GM19025 (cell line): ENCODE data around the gene CLTCL1.

Experiments
- ATAC-seq: cut with Tn5 transposase; IDR thresholded peaks from one replicate; pipeline ENCODE4 v1.9.1; 2021; ENCODE audit warnings: mild to moderate bottlenecking, low read depth, moderate library complexity; ENCODE audit not compliant: unreplicated experiment

The CLTCL1 gene

GRCh38 chr22:19199479-19199878 is 92.0 kb downstream of the CLTCL1 start:
- ATAC-seq: no peak

GRCh38 chr22:19197997-19198865 is 93.3 kb downstream of the CLTCL1 start:
- ATAC-seq: no peak

GRCh38 chr22:19196841-19197612 is 94.5 kb downstream of the CLTCL1 start:
- no peak for ATAC-seq

GRCh38 chr22:19195796-19196731 is 95.5 kb downstream of the CLTCL1 start:
- ATAC-seq: no peak

- no peak for ATAC-seq
Measured at GRCh38 chr22:19194766-19195536, 96.6 kb downstream of the CLTCL1 start.

GRCh38 chr22:19193879-19194278 is 97.6 kb downstream of the CLTCL1 start:
- ATAC-seq: no peak

GRCh38 chr22:19187716-19188563 is 103.6 kb downstream of the CLTCL1 start:
- ATAC-seq: no peak

- no peak for ATAC-seq
Measured at GRCh38 chr22:19184276-19184997, 107.1 kb downstream of the CLTCL1 start.

GRCh38 chr22:19183216-19183615 is 108.3 kb downstream of the CLTCL1 start:
- no peak for ATAC-seq

GRCh38 chr22:19182472-19183157 is 108.9 kb downstream of the CLTCL1 start:
- ATAC-seq: no peak

- ATAC-seq: no peak
Measured at GRCh38 chr22:19181786-19182471, 109.6 kb downstream of the CLTCL1 start.

- ATAC-seq: no peak
Measured at GRCh38 chr22:19180740-19181410, 110.6 kb downstream of the CLTCL1 start.

- ATAC-seq: no peak
Measured at GRCh38 chr22:19180234-19180633, 111.3 kb downstream of the CLTCL1 start.

GRCh38 chr22:19179497-19180048 is 111.9 kb downstream of the CLTCL1 start:
- no peak for ATAC-seq

GRCh38 chr22:19178657-19179496 is 112.6 kb downstream of the CLTCL1 start, which contains the start of gene SLC25A1:
Gene SLC25A1 (minus strand): TSS chr22:19178736. CDS start chr22:19178673, 63 bp downstream.
- peak; percentile 72 for ATAC-seq
